Transverse colon (tissue), 3 donors: Measurements from ENCODE around the gene FGFR2.

Experiments used
- EP300 ChIP-seq: sonication (generic); formaldehyde crosslinking; IDR thresholded peaks from one replicate; pipeline ENCODE4 v1.6.1; 2017; ENCODE audit warnings: antibody characterized with exemption, low read depth
- POLR2A ChIP-seq: fragments of 450-650 bp; IDR thresholded peaks from one replicate; pipeline ENCODE4 v1.6.1; 2016; ENCODE audit warnings: antibody characterized with exemption, mild to moderate bottlenecking, moderate library complexity
- TF ChIP-seq, protein P1 (sequence below), 5 experiments: fragments of 200-600 bp in 3 of 5; fragments of 450-650 bp in 2 of 5; sonication (generic) in 3 of 5; IDR thresholded peaks; 1 replicate in 2 of 5; 2 replicates in 3 of 5; pipeline ENCODE4 v1.5.1; 2016 to 2017; ENCODE audit warnings: antibody characterized with exemption in 5 of 5, inconsistent platforms in 3 of 5, mild to moderate bottlenecking in 2 of 5, moderate library complexity in 1 of 5

GRCh38 chr10:121614613-121615434 is 16.6 kb upstream of the FGFR2 start:
- TF ChIP-seq, protein P1, sequence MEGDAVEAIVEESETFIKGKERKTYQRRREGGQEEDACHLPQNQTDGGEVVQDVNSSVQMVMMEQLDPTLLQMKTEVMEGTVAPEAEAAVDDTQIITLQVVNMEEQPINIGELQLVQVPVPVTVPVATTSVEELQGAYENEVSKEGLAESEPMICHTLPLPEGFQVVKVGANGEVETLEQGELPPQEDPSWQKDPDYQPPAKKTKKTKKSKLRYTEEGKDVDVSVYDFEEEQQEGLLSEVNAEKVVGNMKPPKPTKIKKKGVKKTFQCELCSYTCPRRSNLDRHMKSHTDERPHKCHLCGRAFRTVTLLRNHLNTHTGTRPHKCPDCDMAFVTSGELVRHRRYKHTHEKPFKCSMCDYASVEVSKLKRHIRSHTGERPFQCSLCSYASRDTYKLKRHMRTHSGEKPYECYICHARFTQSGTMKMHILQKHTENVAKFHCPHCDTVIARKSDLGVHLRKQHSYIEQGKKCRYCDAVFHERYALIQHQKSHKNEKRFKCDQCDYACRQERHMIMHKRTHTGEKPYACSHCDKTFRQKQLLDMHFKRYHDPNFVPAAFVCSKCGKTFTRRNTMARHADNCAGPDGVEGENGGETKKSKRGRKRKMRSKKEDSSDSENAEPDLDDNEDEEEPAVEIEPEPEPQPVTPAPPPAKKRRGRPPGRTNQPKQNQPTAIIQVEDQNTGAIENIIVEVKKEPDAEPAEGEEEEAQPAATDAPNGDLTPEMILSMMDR (IDR thresholded peaks at IDR 0.05): no peak
- TF ChIP-seq POLR2A (no peak), EP300 (no peak)
